A549 (cell line): ENCODE measurements around the gene RFC1. TPM values are rescaled to one million over a fixed set of nuclear protein-coding genes. Genes with fewer than 3 reads are reported as not detected.

ENCODE experiments used
- ATAC-seq, 2 experiments: fragments of 200-7000 bp in 1 of 2; fragments of >200 bp in 1 of 2; cut with Nextera tagmentation in 1 of 2; cut with Tn5 transposase in 1 of 2; 3 replicates each; pipeline versions ENCODE4 v1.8.0 to v1.9.1; 2018 to 2020; ENCODE audit warnings: mild to moderate bottlenecking in 1 of 2, moderate library complexity in 1 of 2
- CTCF ChIA-PET: fragments of 300-600 bp; sonication (Branson Sonifier 250); formaldehyde crosslinking; extraction: SDS; loops from one replicate; lab custom pipeline; 2021; ENCODE audit warnings: antibody characterized with exemption, inconsistent platforms; lab: Yijun Ruan, JAX
- POLR2A ChIA-PET: fragments of 350-600 bp; formaldehyde crosslinking; extraction: SDS; loops from one replicate; lab custom pipeline; 2021; ENCODE audit warnings: antibody characterized with exemption, inconsistent platforms; lab: Yijun Ruan, JAX
- DNase-seq, 2 experiments: peaks; one replicate each; pipeline versions ENCODE4 v3.0.0 to v3.0.0-alpha.2; 2011 to 2016; ENCODE audit warnings: low read depth in 1 of 2, low spot score in 1 of 2
- FAIRE-seq: peaks from 2 replicates; lab custom pipeline; 2011; peaks lifted over from hg19 to GRCh38; lab: Jason Lieb, UNC
- H3K27ac ChIP-seq, 2 experiments: fragments of >200 bp; sonication (Bioruptor Twin); formaldehyde crosslinking; 3 replicates each; pipeline ENCODE4 v1.5.1; 2016 to 2017
- H3K4me1 ChIP-seq: fragments of >200 bp; sonication (Bioruptor Twin); formaldehyde crosslinking; 3 replicates; pipeline ENCODE4 v1.6.1; 2016
- H3K4me2 ChIP-seq: fragments of >200 bp; sonication (Bioruptor Twin); formaldehyde crosslinking; 3 replicates; pipeline ENCODE4 v1.6.1; 2016
- H3K4me3 ChIP-seq: fragments of >200 bp; sonication (Bioruptor Twin); formaldehyde crosslinking; 3 replicates; pipeline ENCODE4 v1.5.1; 2016
- H3K9me3 ChIP-seq: fragments of >200 bp; sonication (Bioruptor Twin); formaldehyde crosslinking; 3 replicates; pipeline ENCODE4 v1.6.1; 2016
- CHD4 ChIP-seq: fragments of 200-600 bp; sonication (generic); IDR thresholded peaks from 2 replicates; pipeline ENCODE4 v1.6.1; 2016; ENCODE audit warnings: antibody characterized with exemption, mild to moderate bottlenecking, borderline replicate concordance
- ELK1 ChIP-seq: fragments of 150-350 bp; IDR thresholded peaks from 2 replicates; pipeline ENCODE4 v1.6.1; 2014; ENCODE audit warnings: low read depth, mild to moderate bottlenecking, low read length
- ESRRA ChIP-seq: fragments of 150-350 bp; IDR thresholded peaks from 2 replicates; pipeline ENCODE4 v1.6.1; 2014; ENCODE audit warnings: mild to moderate bottlenecking, low read length, borderline replicate concordance
- FOSB ChIP-seq: fragments of 250-450 bp; sonication (Bioruptor Pico); IDR thresholded peaks from 2 replicates; pipeline ENCODE4 v1.5.0; 2020; ENCODE audit warnings: mild to moderate bottlenecking, moderate library complexity
- HEYL ChIP-seq: fragments of 250-450 bp; sonication (Bioruptor Pico); IDR thresholded peaks from 2 replicates; pipeline ENCODE4 v1.8.0; 2021; ENCODE audit warnings: mild to moderate bottlenecking, moderate library complexity
- JUN ChIP-seq, 2 experiments: fragments of >200 bp; sonication (Bioruptor Twin); formaldehyde crosslinking; IDR thresholded peaks; 2 replicates in 1 of 2; 3 replicates in 1 of 2; pipeline ENCODE4 v1.6.1; 2016 to 2017
- JUNB ChIP-seq: fragments of >200 bp; sonication (Bioruptor Twin); formaldehyde crosslinking; IDR thresholded peaks from 2 replicates; pipeline ENCODE4 v1.6.1; 2016
- MAFK ChIP-seq: fragments of 450-650 bp; IDR thresholded peaks from 2 replicates; pipeline ENCODE4 v1.6.1; 2014; ENCODE audit not compliant: partially characterized antibody
- RAD21 ChIP-seq, 2 experiments: fragments of >200 bp in 1 of 2; sonication (Bioruptor Twin) in 1 of 2; formaldehyde crosslinking in 1 of 2; IDR thresholded peaks in 1 of 2; conservative IDR thresholded peaks in 1 of 2; 2 replicates in 1 of 2; 3 replicates in 1 of 2; pipeline ENCODE4 v1.6.1; 2012 to 2018; ENCODE audit warnings: inconsistent platforms in 1 of 2
- RARB ChIP-seq: fragments of 250-450 bp; sonication (Bioruptor Pico); IDR thresholded peaks from 2 replicates; pipeline ENCODE4 v1.8.0; 2021; ENCODE audit warnings: mild to moderate bottlenecking, moderate library complexity
- RNF2 ChIP-seq: fragments of 200-600 bp; sonication (generic); IDR thresholded peaks from 2 replicates; pipeline ENCODE4 v1.6.1; 2016; ENCODE audit warnings: low read depth, mild to moderate bottlenecking, antibody characterized with exemption, moderate library complexity, borderline replicate concordance
- TP53 ChIP-seq: fragments of 250-450 bp; sonication (Bioruptor Pico); IDR thresholded peaks from 2 replicates; pipeline ENCODE4 v1.5.0; 2021; ENCODE audit warnings: mild to moderate bottlenecking, moderate library complexity
- USF2 ChIP-seq: fragments of 450-650 bp; IDR thresholded peaks from 2 replicates; pipeline ENCODE4 v1.6.1; 2014; ENCODE audit warnings: antibody characterized with exemption
- ZFP36 ChIP-seq: fragments of 450-650 bp; IDR thresholded peaks from 2 replicates; pipeline ENCODE4 v1.6.1; 2014; ENCODE audit warnings: borderline replicate concordance; ENCODE audit not compliant: partially characterized antibody
- WGBS: methylation state at CpG from one replicate; pipeline ENCODE4 v1.1.6; 2017; ENCODE audit errors: missing lambda C conversion rate; 5-methylcytosine and 5-hydroxymethylcytosine counted together
- polyA plus RNA-seq, 4 experiments: library from polyadenylated mRNA; depleted of rRNA in 3 of 4; stranded (reverse); fragments of >200 nt; fragmentation: RNase III in 1 of 4; extraction: RNeasy Plus Mini Kit Qiagen cat#74134 plus additional on column Dnase treatment in 1 of 4; gene quantifications; 2 replicates in 3 of 4; 3 replicates in 1 of 4; pipeline ENCODE4 v1.2.3, GENCODE V29; 2011 to 2017
- TF ChIP-seq, protein P1 (sequence below): fragments of 250-450 bp; sonication (Bioruptor Pico); IDR thresholded peaks from 2 replicates; pipeline ENCODE4 v1.5.0; 2020; ENCODE audit warnings: low read depth, mild to moderate bottlenecking, moderate library complexity

The RFC1 gene
- polyA plus RNA-seq, 2 of the 4 experiments (the other 2 are of a cell fraction) = 24.5 to 46.5 TPM

GRCh38 chr4:39312816-39313215 lies 53.3 kb downstream of the RFC1 start:
- FAIRE-seq (no peak), DNase-seq (no peak), ATAC-seq (no peak)
- Histone ChIP-seq H3K4me1 (peaks cover 14% of the 10 kb centered on the region), H3K27ac (no peak overlapping the region), H3K4me3 (no peak overlapping the region), H3K9me3 (no peaks in the 10 kb centered on the region), H3K4me2 (no peak overlapping the region)
- WGBS = 66% methylated on average over 4 of the region's 4 CpGs
- ChIA-PET CTCF (interaction anchor here (0.6 to 1.2 kb wide), 2 partner anchors 9 to 17 kb away, joined by 3 read pairs; no protein-coding TSS in a partner anchor), POLR2A (no interaction called here)
- TF ChIP-seq RAD21 (conservative IDR thresholded peaks at IDR 0.05 in 1 of 2, IDR thresholded peaks at IDR 0.05 in 1 of 2) (no peak), ZFP36 (no peak)

DNA sequence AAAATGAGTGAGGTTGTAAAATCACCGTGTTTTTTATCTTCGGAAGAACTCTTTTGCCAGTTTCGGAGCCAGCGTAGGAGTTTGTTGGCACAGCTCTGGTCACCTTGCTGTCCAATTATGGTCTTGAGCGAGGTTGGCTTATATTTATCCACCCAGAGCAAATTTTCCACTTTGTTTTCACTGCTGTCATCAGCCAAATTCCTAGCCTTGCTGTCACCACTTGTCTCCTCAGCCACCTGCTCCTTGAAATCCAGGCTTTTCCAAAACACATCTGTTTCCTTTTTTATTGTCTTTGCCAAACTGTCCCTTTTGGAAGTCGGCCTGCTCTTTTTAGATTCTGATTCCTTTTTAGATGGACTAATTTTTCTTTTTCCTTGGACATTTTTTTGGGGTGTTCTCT lies 57.6 kb downstream of the RFC1 start:
- CTCF ChIA-PET = no interaction called here
- WGBS = 94% methylated on average over 6 of the region's 6 CpGs
- FAIRE-seq = no peak

DNA sequence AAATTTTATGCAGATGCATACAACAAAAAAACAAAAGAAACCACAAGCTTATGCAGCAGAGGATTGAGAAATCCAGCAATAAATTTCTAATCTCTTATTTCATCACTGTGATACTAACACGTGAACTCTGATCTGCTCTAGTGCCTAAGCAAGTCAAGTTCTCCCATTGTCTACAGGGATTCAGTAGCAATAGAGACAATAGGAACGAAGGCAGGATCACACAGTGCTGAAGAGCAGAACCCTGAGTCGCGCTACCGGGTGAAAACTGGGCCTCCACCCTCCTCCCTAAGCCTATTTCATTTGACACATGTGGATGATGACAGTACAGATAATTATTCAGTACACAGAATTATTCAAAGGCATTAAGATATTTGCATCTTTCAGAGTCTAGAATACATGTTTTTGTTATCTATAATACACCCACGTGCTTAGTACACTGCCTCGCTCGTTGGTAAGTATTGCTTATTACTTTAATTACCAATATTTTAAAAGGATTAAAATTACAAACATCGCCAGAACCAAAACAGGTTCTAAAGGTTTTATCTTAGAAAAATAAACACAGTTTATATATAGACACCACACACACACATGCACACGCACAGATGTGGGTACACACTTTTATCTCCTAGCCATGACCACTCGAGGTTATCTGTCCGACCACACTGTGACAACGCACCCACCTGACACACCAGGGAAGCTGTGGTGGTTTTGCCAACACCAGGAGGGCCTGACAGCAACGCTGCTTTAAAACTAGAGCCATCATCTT lies 60.1 kb downstream of the RFC1 start:
- FAIRE-seq (no peak), ATAC-seq (no peak), DNase-seq (no peak)
- TF ChIP-seq CHD4 (no peak), HEYL (CRISPR knock-in tag) (no peak), JUN (IDR thresholded peaks at IDR 0.05) (no peak), USF2 (no peak), TP53 (CRISPR knock-in tag) (no peak), JUNB (no peak), ELK1 (no peak), FOSB (no peak), RNF2 (no peak), ESRRA (no peak)
- TF ChIP-seq, protein P1, sequence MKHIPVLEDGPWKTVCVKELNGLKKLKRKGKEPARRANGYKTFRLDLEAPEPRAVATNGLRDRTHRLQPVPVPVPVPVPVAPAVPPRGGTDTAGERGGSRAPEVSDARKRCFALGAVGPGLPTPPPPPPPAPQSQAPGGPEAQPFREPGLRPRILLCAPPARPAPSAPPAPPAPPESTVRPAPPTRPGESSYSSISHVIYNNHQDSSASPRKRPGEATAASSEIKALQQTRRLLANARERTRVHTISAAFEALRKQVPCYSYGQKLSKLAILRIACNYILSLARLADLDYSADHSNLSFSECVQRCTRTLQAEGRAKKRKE (CRISPR knock-in tag) = no peak
- no peaks in the 10 kb centered on the region for H3K9me3 ChIP-seq
- 82% methylated on average over 14 of the region's 14 CpGs for WGBS
- POLR2A ChIA-PET = interaction anchor here (0.6 kb wide), 1 partner anchor 36 kb away, joined by 3 read pairs; no protein-coding TSS in a partner anchor
- H3K27ac ChIP-seq = 0 out of 6 replicates have a peak overlapping the region, but pooled peaks of 1 of the 2 experiments have one; percentile 25
- peaks cover 19% of the 10 kb centered on the region for H3K4me1 ChIP-seq
- H3K4me2 ChIP-seq = no peak overlapping the region
- H3K4me3 ChIP-seq = no peak overlapping the region
- CTCF ChIA-PET = no interaction called here

More for the DNA sequence above, 57.6 kb downstream of the RFC1 start:
- Histone ChIP-seq H3K9me3 (no peaks in the 10 kb centered on the region), H3K4me3 (no peak overlapping the region), H3K27ac (no peak overlapping the region), H3K4me2 (no peak overlapping the region), H3K4me1 (peaks cover 19% of the 10 kb centered on the region)
- POLR2A ChIA-PET = no interaction called here
- ATAC-seq (no peak), DNase-seq (no peak)
- TF ChIP-seq RNF2 (no peak), CHD4 (no peak)

- peak overlapping the region; percentile 50 to 80 for H3K27ac ChIP-seq
- TF ChIP-seq MAFK (peak; percentile 30), RARB (CRISPR knock-in tag) (no peak)
- TF ChIP-seq, all 56 proteins: peak for 1
- ATAC-seq (no peak), DNase-seq (peak in 1 of 2 experiments; percentile 16), FAIRE-seq (no peak)
- POLR2A ChIA-PET = no interaction called here
- Histone ChIP-seq H3K4me2 (peak overlapping the region; percentile 27), H3K4me1 (peaks cover 19% of the 10 kb centered on the region), H3K9me3 (no peaks in the 10 kb centered on the region), H3K4me3 (no peak overlapping the region)
- CTCF ChIA-PET = no interaction called here
- WGBS = 59% methylated on average over 5 of the region's 5 CpGs
Measured at GRCh38 chr4:39304651-39305050, 61.5 kb downstream of the RFC1 start.
